ENCODE results near the gene ANKRD63. TPM values are rescaled to one million over a fixed set of nuclear protein-coding genes. Genes with fewer than 3 reads are reported as not detected.

The ANKRD63 gene
- total RNA-seq, 1 experiment from 2014 or later: 0.46 TPM

- Histone ChIP-seq H3K4ac (ENCODE audit: low read depth, low read length) (no peak overlapping the region), H2BK120ac (ENCODE audit: low read depth, low read length, poor library complexity, severe bottlenecking) (no peak overlapping the region), H3K18ac (ENCODE audit: insufficient read length, low read depth, low read length) (no peak overlapping the region), H3K4me2 (ENCODE audit: insufficient read depth, insufficient read length, low read length) (no peak overlapping the region), H3T11ph (ENCODE audit: low read length) (no peak overlapping the region), H4K5ac (ENCODE audit: insufficient read length, low read depth, low read length) (no peak overlapping the region), H3K14ac (ENCODE audit: insufficient read depth, low read length) (no peak overlapping the region), H3K23me2 (ENCODE audit: insufficient read length, low read depth, low read length, poor library complexity, severe bottlenecking) (no peaks in the 10 kb centered on the region), H2BK20ac (ENCODE audit: low read depth, low read length, poor library complexity, severe bottlenecking) (no peak overlapping the region), H3K9ac (ENCODE audit: extremely low read depth, insufficient read length, low read length) (no peak overlapping the region), H3K23ac (ENCODE audit: insufficient read length, low read depth, low read length) (no peak overlapping the region), H4K91ac (ENCODE audit: insufficient read length, low read depth, low read length) (no peak overlapping the region), H3K56ac (ENCODE audit: insufficient read length, low read depth, low read length) (no peak overlapping the region), H2AK5ac (ENCODE audit: insufficient read length, low read length) (no peak overlapping the region), H3K4me1 (ENCODE audit: insufficient read depth, low read length) (peaks cover 12% of the 10 kb centered on the region; the same call in 1 of the 2 replicates), H3K79me1 (ENCODE audit: insufficient read depth, low read depth, low read length, poor library complexity, severe bottlenecking) (no peaks in the 10 kb centered on the region), H3K9me3 (ENCODE audit: control insufficient read depth, low read depth, low read length) (no peaks in the 10 kb centered on the region), H3K27me3 (ENCODE audit: insufficient read depth, low read length) (no peaks in the 10 kb centered on the region), H4K20me1 (ENCODE audit: control insufficient read depth, insufficient read depth, insufficient read length) (no peaks in the 10 kb centered on the region), H2BK5ac (ENCODE audit: insufficient read length, low read length) (no peak overlapping the region), H2BK15ac (ENCODE audit: low read depth, low read length) (no peak overlapping the region), H2AFZ (ENCODE audit: low read length) (no peak overlapping the region), H2BK12ac (ENCODE audit: insufficient read length, low read depth, low read length) (no peak overlapping the region), H3K27ac (ENCODE audit: insufficient read length, low read depth, low read length) (no peak overlapping the region), H3K79me2 (ENCODE audit: insufficient read depth, low read length) (no peaks in the 10 kb centered on the region), H4K8ac (replicated peaks; ENCODE audit: insufficient read length, low read depth, low read length) (no peak overlapping the region)
- TF ChIP-seq, protein P1, sequence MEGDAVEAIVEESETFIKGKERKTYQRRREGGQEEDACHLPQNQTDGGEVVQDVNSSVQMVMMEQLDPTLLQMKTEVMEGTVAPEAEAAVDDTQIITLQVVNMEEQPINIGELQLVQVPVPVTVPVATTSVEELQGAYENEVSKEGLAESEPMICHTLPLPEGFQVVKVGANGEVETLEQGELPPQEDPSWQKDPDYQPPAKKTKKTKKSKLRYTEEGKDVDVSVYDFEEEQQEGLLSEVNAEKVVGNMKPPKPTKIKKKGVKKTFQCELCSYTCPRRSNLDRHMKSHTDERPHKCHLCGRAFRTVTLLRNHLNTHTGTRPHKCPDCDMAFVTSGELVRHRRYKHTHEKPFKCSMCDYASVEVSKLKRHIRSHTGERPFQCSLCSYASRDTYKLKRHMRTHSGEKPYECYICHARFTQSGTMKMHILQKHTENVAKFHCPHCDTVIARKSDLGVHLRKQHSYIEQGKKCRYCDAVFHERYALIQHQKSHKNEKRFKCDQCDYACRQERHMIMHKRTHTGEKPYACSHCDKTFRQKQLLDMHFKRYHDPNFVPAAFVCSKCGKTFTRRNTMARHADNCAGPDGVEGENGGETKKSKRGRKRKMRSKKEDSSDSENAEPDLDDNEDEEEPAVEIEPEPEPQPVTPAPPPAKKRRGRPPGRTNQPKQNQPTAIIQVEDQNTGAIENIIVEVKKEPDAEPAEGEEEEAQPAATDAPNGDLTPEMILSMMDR (conservative IDR thresholded peaks at IDR 0.05): no peak
- Mint-ChIP-seq H3K36me3 (ENCODE audit: insufficient read depth in 1 of 3, low read depth in 3 of 3) (peaks cover 4 to 19% (median 7%) of the 10 kb centered on the region in 3 experiments; a peak in 6 of 7 replicates), H3K27me3 (ENCODE audit: low read depth) (peaks cover 4% of the 10 kb centered on the region), H3K4me3 (no peak overlapping the region), H3K9me3 (peaks cover 0 to 4% of the 10 kb centered on the region in 2 experiments; a peak in 1 of 5 replicates), H3K4me1 (peaks cover 42 to 52% of the 10 kb centered on the region in 2 experiments), H3K27ac (peak overlapping the region in 1 of 3 experiments; percentile 73; a peak in 3 of 7 replicates)
- no CpG with 5 or more reads among the region's 8 CpGs for WGBS (ENCODE audit: extremely low coverage, insufficient read length, low lambda C conversion rate)
- no peak for DNase-seq
Measured at GRCh38 chr15:40332113-40332781, 49.4 kb upstream of the ANKRD63 start.
